NCI-H146 treated with DMSO at 0.1 percent for 48 hours (cell line): ENCODE measurements around the gene TDP1.
A peak's percentile ranks its signal among the peaks of the same experiment; 100 is the strongest.

Source experiments
- DNase-seq: peaks from one replicate; lab custom pipeline; 2025; ENCODE audit not compliant: unreplicated experiment; lab: John Stamatoyannopoulos, UW

TDP1 gene

DNA sequence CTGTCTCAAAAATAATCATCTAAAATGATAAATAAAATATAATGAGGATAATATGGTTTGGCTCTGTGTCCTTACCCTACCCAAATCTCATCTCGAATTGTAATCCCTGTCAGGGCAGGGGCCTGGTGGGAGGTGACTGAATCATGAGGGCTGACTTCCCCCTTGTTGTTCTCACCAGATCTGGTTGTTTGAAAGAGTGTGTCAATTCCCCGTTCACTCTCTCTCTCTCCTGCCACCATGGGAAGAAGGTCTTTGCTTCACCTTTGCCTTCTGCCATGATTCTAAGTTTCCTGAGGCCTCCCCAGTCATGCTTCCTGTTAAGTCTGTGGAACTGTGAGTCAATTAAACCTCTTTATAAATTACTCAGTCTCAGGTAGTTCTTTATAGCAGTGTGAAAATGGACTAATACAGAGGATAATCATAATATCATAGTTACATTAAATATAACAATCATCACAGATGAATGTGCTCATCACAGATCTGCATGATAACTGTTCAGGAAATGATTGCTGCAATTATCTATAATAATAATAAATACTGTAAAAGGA is 13.8 kb upstream of the TDP1 start:
- no peak for DNase-seq

DNA sequence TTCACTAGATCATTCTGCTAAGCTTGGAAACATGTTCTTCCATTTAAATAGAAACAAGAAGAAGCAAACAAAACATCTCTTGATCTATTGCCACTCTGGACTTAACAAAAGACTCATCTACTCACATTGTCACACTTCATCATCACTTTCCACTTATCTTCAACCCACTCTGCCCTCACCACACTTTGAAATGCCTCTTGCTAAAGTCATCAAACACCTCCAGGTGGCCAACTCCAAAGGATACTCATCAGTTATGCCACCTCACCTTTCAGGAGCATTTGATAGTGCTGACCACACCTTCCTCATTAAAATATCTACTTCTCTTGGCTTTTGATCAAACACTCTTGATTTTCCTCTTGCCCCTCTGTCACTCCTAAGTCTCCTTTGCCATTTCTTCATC is 8.4 kb upstream of the TDP1 start:
- DNase-seq, result no peak

- no peak for DNase-seq
Observed at GRCh38 chr14:89952576-89952975, 3.2 kb upstream of the TDP1 start.

GRCh38 chr14:89953602-89954001 is 2.1 kb upstream of the TDP1 start:
- DNase-seq, result no peak

GRCh38 chr14:89954070-89955021 is 1.4 kb upstream of the TDP1 start, which contains the start of gene EFCAB11:
EFCAB11 (minus strand) TSS chr14:89954730; CDS start chr14:89954660, 70 bp downstream.
- peak; percentile 99 for DNase-seq

DNA sequence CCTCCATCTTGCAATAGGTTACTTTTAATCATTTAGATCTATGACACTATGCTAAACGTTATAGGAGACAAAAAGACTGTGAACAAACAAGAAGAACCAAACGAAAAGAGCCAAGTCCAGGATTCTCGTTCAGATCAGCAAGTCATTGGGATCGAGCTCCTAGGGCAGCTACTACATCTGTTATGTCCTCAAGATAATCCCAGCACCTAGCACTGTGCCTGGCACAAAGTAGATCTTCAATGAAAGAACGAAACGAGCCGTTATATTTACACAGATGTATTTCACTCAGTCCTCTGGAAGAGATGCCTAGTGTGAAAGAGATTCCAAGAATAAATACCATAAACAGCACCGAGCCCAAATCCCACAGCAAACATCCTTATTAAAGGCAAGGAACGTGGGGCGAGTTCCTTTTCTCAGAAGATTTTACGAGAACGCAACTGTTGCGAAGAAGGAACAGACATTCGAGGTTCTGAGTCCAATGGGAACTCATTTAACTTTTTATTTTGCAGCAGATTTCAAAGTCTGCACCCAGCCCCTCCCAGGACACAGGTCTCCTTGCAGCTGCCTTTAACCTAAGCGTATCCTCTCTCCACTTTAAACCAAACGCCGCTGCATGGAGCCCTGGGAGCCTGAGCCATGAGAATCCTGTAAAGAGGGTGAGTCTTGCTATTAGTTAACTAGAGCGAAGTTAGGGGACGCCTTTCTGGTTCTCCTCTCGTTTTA is 544 bp upstream of the TDP1 start:
- DNase-seq, result peak; percentile 53

- DNase-seq, result no peak
Observed at GRCh38 chr14:89956661-89957009, 908 bp downstream of the TDP1 start.

GRCh38 chr14:89957376-89957775 is 1.6 kb downstream of the TDP1 start:
- no peak for DNase-seq

DNA sequence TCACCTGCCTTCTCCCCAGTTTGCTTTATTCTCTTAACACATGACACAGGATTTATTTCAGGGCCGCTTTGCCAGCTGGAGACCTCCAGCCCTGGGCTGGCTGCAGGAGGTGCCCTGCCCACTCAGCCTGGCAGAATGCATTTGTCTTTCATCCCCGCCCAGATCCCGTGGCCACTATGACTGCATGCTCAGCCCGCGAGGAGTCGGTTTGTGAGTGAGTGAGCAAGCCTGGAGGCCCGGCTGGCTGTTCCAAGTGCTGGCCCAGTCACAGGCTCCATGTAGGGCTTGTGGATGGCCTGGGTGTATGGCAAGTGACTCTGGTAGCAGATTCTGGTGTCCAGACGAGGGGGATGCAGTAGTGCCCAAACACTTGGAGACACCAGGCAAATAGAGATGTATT is 2.1 kb downstream of the TDP1 start:
- no peak for DNase-seq

DNA sequence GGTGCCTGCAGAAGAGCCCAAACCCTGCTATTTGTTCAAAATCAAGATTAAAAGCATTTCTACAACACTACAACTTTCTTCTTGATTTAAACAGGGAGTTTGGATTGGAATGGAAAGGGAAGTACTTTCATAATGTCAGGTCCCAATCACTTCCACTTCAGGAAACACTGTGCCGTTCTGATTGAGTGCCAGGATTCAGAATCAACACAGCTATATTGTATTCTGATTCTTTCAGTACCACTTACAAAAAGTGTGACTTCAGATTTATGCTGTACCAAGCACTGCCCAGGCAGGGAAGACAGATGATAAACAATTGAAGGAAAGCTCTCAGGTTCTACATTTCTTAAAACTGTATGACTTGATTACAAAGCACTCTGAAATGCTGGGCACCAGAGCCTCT is 3.2 kb downstream of the TDP1 start:
- DNase-seq, result no peak

- no peak for DNase-seq
Observed at GRCh38 chr14:89959853-89960445, 4.2 kb downstream of the TDP1 start.

- DNase-seq, result no peak
Observed at GRCh38 chr14:89960914-89961313, 5.2 kb downstream of the TDP1 start.

DNA sequence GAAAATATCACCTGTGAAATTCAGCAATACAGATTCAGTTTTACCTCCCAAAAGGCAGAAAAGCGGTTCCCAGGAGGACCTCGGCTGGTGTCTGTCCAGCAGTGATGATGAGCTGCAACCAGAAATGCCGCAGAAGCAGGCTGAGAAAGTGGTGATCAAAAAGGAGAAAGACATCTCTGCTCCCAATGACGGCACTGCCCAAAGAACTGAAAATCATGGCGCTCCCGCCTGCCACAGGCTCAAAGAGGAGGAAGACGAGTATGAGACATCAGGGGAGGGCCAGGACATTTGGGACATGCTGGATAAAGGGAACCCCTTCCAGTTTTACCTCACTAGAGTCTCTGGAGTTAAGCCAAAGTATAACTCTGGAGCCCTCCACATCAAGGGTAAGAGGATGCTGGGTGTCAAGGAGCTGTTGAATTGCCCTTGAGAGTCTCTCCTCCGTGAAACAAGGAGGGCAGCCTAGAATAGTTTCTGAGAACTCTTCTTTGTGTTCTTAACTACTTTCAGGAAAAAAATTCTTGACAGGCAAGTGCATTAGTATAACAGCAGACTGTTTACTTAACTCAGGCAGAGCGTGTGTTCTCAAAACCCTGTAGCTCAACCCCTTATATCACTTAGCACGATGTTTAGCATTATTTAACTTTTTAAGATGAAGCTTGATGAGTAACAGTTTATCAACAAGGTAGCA is 7.7 kb downstream of the TDP1 start:
- DNase-seq, result no peak

- no peak for DNase-seq
Observed at GRCh38 chr14:89965839-89966238, 10.1 kb downstream of the TDP1 start.

- peak; percentile 43 for DNase-seq
Observed at GRCh38 chr14:89973234-89973823, 17.6 kb downstream of the TDP1 start.

- DNase-seq, result no peak
Observed at GRCh38 chr14:89977668-89978067, 21.9 kb downstream of the TDP1 start.

DNA sequence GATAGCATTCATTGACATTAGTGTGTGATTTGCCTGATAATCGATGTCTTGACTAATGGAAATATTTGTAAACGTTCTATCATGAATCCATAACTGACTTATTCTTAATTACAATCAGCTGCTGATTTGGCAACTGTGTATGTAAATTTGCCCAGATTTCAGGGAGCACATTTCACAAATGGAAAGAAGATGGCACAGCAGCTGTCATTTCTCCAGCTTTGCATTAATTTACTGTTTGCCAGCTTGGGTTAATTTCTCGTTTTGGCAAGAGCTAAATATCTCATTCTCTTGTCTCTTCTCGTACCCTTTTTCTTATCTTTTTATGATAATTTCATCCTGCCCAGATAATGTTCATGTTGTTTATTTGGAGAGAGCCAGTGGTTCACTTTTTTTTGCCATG is 22.9 kb downstream of the TDP1 start:
- DNase-seq, result no peak

DNA sequence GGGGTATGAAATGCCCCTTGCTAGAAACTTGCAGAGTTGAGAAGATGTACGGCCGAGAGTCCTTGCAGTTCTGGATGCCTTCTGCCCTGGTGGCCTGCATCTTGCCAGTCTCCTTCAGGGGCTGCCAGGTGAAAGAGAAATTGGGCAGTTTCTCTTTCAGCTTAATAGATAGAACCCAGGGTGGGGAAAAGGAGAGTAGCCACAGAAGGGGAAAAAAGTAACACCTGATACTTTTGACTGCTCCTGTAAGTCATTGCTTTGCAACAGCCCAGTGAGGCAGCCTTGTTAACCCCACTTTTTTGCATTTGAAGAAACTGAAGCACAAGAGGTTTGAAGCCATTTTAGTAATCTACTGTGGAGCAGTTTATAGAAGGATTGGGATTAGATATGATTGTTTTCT is 27.6 kb downstream of the TDP1 start:
- no peak for DNase-seq

- DNase-seq, result no peak
Observed at GRCh38 chr14:89986462-89987160, 30.9 kb downstream of the TDP1 start.

DNA sequence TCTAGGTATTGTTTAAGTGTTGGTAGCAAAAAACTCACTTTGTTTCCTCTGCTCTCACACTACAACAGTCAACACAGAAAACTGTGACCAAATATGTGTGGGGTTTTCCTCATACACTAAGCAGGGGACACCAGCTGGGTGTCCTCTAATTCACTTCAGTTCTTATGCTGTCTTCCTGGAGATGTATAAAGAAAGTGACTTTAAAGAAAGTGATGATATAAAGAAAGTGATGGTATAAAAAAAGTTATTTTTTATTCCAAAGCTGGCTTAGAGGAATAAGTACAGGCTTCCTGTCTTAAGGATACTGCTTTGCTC is 31.4 kb downstream of the TDP1 start:
- DNase-seq, result no peak
